Measurements from ENCODE around the gene FAM53B. TPM values are rescaled to one million over a fixed set of nuclear protein-coding genes. Genes with fewer than 3 reads are reported as not detected.

The FAM53B gene
- total RNA-seq, 2 experiments from 2014 or later: 56.6 to 58.5 TPM

DNA sequence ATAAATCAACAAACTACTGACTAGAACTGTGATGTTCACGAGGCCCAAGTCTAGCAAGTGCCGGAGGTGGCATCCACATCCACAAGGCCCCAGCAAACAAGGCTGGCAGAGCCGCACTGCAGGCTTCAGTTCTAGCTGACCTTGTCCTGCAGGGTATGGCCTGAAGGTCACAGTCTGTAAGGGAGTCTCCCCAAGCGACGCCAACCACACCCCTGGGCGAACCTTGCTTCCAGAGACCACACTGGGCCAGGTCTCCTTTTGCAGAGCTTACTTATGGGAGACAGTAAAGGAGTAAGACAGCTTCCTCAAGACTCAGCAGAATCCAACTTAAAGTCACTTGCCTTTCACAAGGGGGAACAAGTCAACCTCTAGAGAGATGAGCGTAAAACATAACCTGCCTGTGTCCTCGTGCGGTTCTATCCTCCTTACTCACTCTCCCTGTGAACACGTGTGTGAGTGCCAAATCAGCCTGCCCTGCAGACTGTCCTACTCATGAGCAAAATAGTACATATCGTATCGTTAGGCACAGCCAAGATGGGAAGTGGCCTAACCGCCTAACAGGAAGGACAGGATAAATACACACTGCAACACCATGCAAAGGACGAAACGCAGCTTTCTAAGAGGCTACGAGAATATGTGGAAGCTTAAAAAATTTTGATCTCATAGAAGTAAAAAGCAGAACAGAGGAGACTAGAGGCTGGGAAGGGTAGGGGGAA, 22.7 kb downstream of the FAM53B start:
- Histone ChIP-seq H3K79me2 (ENCODE audit: insufficient read depth, low read depth, low read length) (peaks cover 97% of the 10 kb centered on the region), H3K27ac (ENCODE audit: low read depth, low read length, poor library complexity, severe bottlenecking) (no peak overlapping the region), H3K9me3 (ENCODE audit: low read length) (no peaks in the 10 kb centered on the region), H3K4me1 (ENCODE audit: insufficient read depth, low read length, poor library complexity, severe bottlenecking) (peaks cover 76% of the 10 kb centered on the region), H4K20me1 (ENCODE audit: insufficient read depth, low read length) (peaks cover 40% of the 10 kb centered on the region), H3K9me2 (ENCODE audit: insufficient read depth, low read length) (no peaks in the 10 kb centered on the region), H3K4me2 (ENCODE audit: low read length) (no peak overlapping the region), H2AFZ (ENCODE audit: low read length) (no peak overlapping the region), H3K36me3 (ENCODE audit: insufficient read depth, low read length) (peaks cover 67% of the 10 kb centered on the region), H3K4me3 (ENCODE audit: low read depth, low read length, poor library complexity, severe bottlenecking) (no peak overlapping the region)
- no TSS peak for BruUV-seq (replicated peaks)
- no peak for TF ChIP-seq CTCF (conservative IDR thresholded peaks at IDR 0.05; ENCODE audit: low read length)
- TF ChIP-seq EZH2phosphoT487 (IDR thresholded peaks at IDR 0.05; ENCODE audit: borderline replicate concordance, low read depth, low read length): no peak
- ChIA-PET POLR2A (interaction anchor here (0.9 to 1.0 kb wide), 2 partner anchors 17 to 18 kb away, joined by 3 read pairs; no protein-coding TSS in a partner anchor), CTCF (ENCODE audit: unreplicated experiment) (interaction anchor here (0.6 kb wide), 1 partner anchor 82 kb away, joined by 3 read pairs; no protein-coding TSS in a partner anchor)
- intact Hi-C loops (cut with micrococcal nuclease; ENCODE audit: unreplicated experiment): no loop called here
- no peak for DNase-seq (ENCODE audit: low spot score)

- ChIA-PET POLR2A (interaction anchor here (0.6 to 4.9 kb wide), 13 partner anchors 10 to 255 kb away, joined by 3 to 50 read pairs (median 4); no protein-coding TSS in a partner anchor), CTCF (ENCODE audit: unreplicated experiment) (interaction anchor here (0.6 to 1.8 kb wide), 7 partner anchors 10 to 184 kb away, joined by 4 to 11 read pairs (median 6); no protein-coding TSS in a partner anchor)
- Histone ChIP-seq H3K4me3 (ENCODE audit: low read depth, low read length, poor library complexity, severe bottlenecking) (peak overlapping the region; percentile 33), H3K36me3 (ENCODE audit: insufficient read depth, low read length) (peaks cover 72% of the 10 kb centered on the region), H3K79me2 (ENCODE audit: insufficient read depth, low read depth, low read length) (peaks cover 94% of the 10 kb centered on the region), H3K9me2 (ENCODE audit: insufficient read depth, low read length) (no peaks in the 10 kb centered on the region), H3K4me1 (ENCODE audit: insufficient read depth, low read length, poor library complexity, severe bottlenecking) (peaks cover 68% of the 10 kb centered on the region), H4K20me1 (ENCODE audit: insufficient read depth, low read length) (peaks cover 23% of the 10 kb centered on the region), H3K27ac (ENCODE audit: low read depth, low read length, poor library complexity, severe bottlenecking) (peak overlapping the region; percentile 66), H3K9me3 (ENCODE audit: low read length) (no peaks in the 10 kb centered on the region), H2AFZ (ENCODE audit: low read length) (no peak overlapping the region), H3K4me2 (ENCODE audit: low read length) (peak overlapping the region; percentile 75)
- TF ChIP-seq EZH2phosphoT487 (IDR thresholded peaks at IDR 0.05; ENCODE audit: borderline replicate concordance, low read depth, low read length) (no peak), CTCF (conservative IDR thresholded peaks at IDR 0.05; ENCODE audit: low read length) (peak; percentile 79)
- no TSS peak for BruUV-seq (replicated peaks)
- peak; percentile 81 for DNase-seq (ENCODE audit: low spot score)
- intact Hi-C loops (cut with micrococcal nuclease; ENCODE audit: unreplicated experiment): loop anchor here (1.0 kb wide), 2 partner anchors 15 to 22 kb away; no protein-coding TSS in a partner anchor
Observed at GRCh38 chr10:124719213-124719851, 24.8 kb downstream of the FAM53B start.
